Activated naive CD4-positive, alpha-beta T cell treated with anti-CD3 and anti-CD28 coated beads, Interleukin-2, amount 10 ng/mL, durations not matched to agents 7 days and 5 days (primary cell): ENCODE data around the gene CSH2.
"Not testable (repeated sequence)": the region's sequence is repeated elsewhere in the genome, so short reads cannot be mapped to it uniquely, and the experiment has no call there.

ENCODE experiments used
- CTCF ChIA-PET: fragments of 350-600 bp; sonication (Branson Sonifier 250); formaldehyde crosslinking; loops from one replicate; lab custom pipeline; 2021; ENCODE audit warnings: antibody characterized with exemption; lab: Charles Lee
- DNase-seq: peaks from one replicate; pipeline ENCODE4 v3.0.0-alpha.2; 2020
- H3K27ac Mint-ChIP-seq: one replicate; pipeline ENCODE4 v1.8.0; 2021; ENCODE audit warnings: mild to moderate bottlenecking, moderate library complexity, mixed read lengths
- H3K27me3 Mint-ChIP-seq: one replicate; pipeline ENCODE4 v1.8.0; 2021; ENCODE audit warnings: mild to moderate bottlenecking, mixed read lengths
- H3K36me3 Mint-ChIP-seq: one replicate; pipeline ENCODE4 v1.8.0; 2021; ENCODE audit warnings: mixed read lengths
- H3K4me1 Mint-ChIP-seq: one replicate; pipeline ENCODE4 v1.8.0; 2021; ENCODE audit warnings: mixed read lengths
- H3K4me3 Mint-ChIP-seq: one replicate; pipeline ENCODE4 v1.8.0; 2021; ENCODE audit warnings: mild to moderate bottlenecking, moderate library complexity, mixed read lengths
- H3K9me3 Mint-ChIP-seq: one replicate; pipeline ENCODE4 v1.8.0; 2021; ENCODE audit warnings: mixed read lengths

CSH2 gene

DNA sequence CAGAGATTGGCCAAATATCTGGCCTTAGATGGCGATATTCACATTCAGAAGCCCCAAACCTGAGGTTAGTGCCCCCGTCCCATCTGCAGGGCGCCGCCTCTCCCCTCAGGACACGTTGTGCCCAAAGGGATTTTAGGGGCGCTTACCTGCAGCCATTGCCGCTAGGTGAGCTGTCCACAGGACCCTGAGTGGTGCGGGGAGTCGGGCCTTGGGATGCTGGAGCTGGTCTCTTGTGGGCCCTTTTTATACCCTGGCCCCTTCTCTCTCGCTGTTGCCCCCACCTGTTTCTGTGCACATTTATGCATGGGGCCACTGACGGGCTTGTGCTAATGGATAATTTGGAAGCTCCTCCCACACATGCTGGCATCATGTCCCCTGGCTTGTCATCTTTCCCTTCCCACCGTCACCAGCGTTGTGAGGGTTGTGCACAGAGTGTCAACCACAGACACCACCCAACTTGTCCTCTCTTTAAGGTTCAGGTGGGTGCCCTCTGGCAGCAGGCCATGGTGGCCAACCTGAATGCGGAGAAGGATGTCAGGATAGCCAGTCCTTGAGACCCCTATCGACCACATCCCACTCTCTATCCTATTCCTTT is 37.7 kb upstream of the CSH2 start, which contains the start of gene CSHL1:
Gene CSHL1 (minus strand): TSS at position 218 of the 595 bp plus-strand sequence. CDS start 62 bp downstream, at position 156.
- Mint-ChIP-seq H3K4me3 (no peak within 1 kb of the TSS), H3K27me3 (peaks cover 65% of the 10 kb centered on the region), H3K4me1 (peaks cover 2% of the 10 kb centered on the region), H3K27ac (no peak within 1 kb of the TSS), H3K36me3 (no peaks in the 10 kb centered on the region), H3K9me3 (no peaks in the 10 kb centered on the region)
- DNase-seq: no peak
- CTCF ChIA-PET: interaction anchor here (0.7 to 4.3 kb wide), 8 partner anchors 21 to 234 kb away, joined by 3 to 40 read pairs (median 8); partner anchors contain the start of gene CD79B

DNA sequence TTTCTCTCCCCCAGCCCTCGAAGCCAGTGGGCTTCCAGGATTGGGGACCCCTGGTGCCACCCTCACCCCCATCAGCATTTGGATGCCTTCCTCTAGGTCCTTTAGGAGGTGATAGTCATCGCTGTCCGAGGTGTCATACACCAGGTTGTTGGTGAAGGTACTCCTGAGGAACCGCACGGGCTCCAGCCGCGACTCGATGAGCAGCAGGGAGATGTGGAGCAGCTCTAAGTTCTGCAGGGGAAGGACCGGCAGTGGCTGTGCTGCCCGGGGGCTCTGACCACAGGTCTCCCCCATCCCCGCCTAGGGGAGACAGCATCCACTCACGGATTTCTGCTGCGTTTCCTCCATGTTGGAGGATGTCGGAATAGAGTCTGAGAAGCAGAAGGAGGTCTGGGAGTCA is 36.6 kb upstream of the CSH2 start:
- Mint-ChIP-seq H3K27ac (no peak overlapping the region), H3K4me3 (no peak overlapping the region), H3K36me3 (no peaks in the 10 kb centered on the region), H3K9me3 (no peaks in the 10 kb centered on the region), H3K4me1 (peaks cover 2% of the 10 kb centered on the region), H3K27me3 (peaks cover 59% of the 10 kb centered on the region)
- peak; percentile 10 for DNase-seq
- CTCF ChIA-PET: interaction anchor here (0.6 to 4.3 kb wide), 8 partner anchors 8 to 223 kb away, joined by 3 to 40 read pairs (median 8); partner anchors contain the start of gene CD79B

DNA sequence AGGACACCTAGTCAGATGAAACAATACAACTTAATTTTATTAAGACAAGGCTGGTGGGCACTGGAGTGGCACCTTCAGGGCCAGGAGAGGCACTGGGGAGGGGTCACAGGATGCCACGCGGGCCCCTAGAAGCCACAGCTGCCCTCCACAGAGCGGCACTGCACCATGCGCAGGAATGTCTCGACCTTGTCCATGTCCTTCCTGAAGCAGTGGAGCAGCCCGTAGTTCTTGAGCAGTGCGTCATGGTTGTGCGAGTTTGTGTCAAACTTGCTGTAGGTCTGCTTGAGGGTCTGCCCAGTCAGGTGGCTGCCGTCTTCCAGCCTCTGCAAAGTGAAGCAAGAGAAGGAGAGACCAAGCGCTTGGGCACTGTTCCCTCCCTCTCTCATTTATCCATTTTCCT is 36.1 kb upstream of the CSH2 start:
- not testable (repeated sequence) for H3K4me3 Mint-ChIP-seq, H3K9me3 Mint-ChIP-seq, DNase-seq, H3K27ac Mint-ChIP-seq, H3K4me1 Mint-ChIP-seq, H3K36me3 Mint-ChIP-seq
- peaks cover 58% of the 10 kb centered on the region for H3K27me3 Mint-ChIP-seq
- CTCF ChIA-PET: interaction anchor here (1.7 to 4.3 kb wide), 2 partner anchors 81 to 117 kb away, joined by 8 to 40 read pairs; no protein-coding TSS in a partner anchor

DNA sequence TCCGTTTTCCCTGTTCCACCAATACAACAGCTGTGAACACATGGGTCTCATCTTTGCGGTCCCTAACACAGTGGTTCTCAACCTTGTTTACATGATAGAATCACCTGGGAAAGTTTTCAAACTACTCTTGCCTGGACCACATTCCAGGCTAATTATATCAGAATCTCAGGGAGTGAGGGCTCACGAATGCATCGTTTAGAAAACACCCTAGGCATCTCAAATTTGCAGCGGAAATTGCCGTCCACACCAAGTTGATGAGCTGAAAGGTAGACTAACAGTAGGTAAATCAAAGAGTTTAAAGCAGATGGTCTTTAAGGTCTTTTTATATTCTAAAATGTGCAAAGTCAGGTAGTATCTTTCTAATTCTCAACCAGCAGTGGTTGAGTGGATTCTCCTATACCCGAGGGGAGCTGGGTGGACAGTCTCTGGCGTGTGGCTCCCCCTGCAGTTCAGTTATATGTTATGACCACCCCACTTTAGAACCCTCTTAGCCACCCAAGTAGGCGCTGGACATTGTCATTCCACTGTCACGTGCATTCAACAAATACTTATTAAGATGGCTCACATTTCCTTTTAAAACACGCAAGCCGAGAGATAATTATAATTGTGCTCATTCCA is 33.8 kb upstream of the CSH2 start:
- H3K4me3 Mint-ChIP-seq, H3K4me1 Mint-ChIP-seq, H3K36me3 Mint-ChIP-seq, H3K9me3 Mint-ChIP-seq, DNase-seq, H3K27ac Mint-ChIP-seq: not testable (repeated sequence)
- H3K27me3 Mint-ChIP-seq: peaks cover 54% of the 10 kb centered on the region
- CTCF ChIA-PET: interaction anchor here (0.9 to 1.4 kb wide), 2 partner anchors 12 to 239 kb away, joined by 3 to 4 read pairs; partner anchors contain the start of gene GH1

DNA sequence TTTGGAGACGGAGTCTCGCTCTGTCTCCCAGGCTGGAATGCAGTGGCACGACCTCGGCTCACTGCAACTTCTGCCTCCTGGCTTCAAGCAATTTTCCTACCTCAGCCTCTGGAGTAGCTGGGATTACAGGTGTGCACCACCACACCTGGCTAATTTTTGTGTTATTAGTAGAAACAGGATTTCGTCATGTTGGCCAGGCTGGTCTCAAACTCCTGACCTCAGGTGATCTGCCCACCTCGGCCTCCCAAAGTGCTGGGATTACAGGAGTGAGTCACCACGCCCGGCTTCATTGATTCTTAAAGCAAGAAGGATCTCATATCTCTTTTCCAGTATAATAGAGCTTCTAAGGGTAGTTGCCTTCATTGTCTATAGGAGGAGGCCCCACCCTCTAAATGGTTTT is 31.3 kb upstream of the CSH2 start:
- CTCF ChIA-PET: interaction anchor here (0.6 to 4.6 kb wide), 9 partner anchors 14 to 229 kb away, joined by 3 to 22 read pairs (median 4); partner anchors contain the start of gene GH1
- not testable (repeated sequence) for DNase-seq, H3K9me3 Mint-ChIP-seq, H3K4me1 Mint-ChIP-seq, H3K27ac Mint-ChIP-seq, H3K36me3 Mint-ChIP-seq, H3K4me3 Mint-ChIP-seq
- H3K27me3 Mint-ChIP-seq: peaks cover 57% of the 10 kb centered on the region

DNA sequence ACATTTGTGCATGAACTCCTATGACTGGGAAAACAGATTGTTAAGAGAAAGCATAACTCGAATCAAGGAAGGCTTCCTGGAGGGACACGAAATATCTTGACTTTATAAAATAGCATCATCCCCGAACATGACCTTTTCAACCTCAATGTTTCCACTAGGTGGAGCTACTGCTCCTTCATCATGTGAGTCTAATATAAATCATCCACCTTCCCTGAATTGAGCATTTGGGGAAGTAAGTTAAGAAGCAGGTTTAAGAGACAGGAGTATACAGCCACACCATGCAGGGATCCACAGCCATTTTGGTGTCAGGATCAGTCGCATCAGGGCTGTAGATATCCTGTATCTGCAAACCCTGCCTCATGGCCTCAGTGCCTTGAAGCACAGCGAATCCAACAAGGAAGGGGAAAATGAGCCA is 30.3 kb upstream of the CSH2 start:
- CTCF ChIA-PET: interaction anchor here (1.0 to 4.6 kb wide), 8 partner anchors 13 to 230 kb away, joined by 3 to 22 read pairs (median 8); partner anchors contain the start of gene GH1
- H3K9me3 Mint-ChIP-seq, H3K36me3 Mint-ChIP-seq, H3K4me3 Mint-ChIP-seq, H3K4me1 Mint-ChIP-seq, H3K27ac Mint-ChIP-seq: not testable (repeated sequence)
- peak; percentile 46 for DNase-seq
- peaks cover 62% of the 10 kb centered on the region for H3K27me3 Mint-ChIP-seq

DNA sequence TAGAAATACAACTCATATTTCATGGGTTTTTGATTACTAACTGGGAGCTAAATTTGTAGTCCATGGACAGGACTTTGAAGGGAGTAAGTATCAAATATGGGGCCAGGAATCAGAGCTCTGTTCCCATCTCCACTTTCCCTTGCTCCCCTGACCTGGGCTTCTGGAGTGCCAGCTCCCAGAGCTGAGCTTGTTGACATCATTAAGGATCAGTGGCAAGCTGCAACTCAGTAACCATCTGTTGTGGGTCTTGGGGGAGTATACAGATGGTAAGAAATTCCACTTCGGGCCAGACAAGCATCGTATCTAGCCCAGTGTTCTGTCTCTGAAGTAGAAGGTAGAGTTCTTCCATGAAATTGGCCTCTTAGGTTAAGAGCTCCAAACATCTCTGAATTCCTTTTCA is 28.5 kb upstream of the CSH2 start:
- CTCF ChIA-PET: interaction anchor here (0.6 to 4.6 kb wide), 6 partner anchors 12 to 124 kb away, joined by 3 to 22 read pairs (median 4); partner anchors contain the start of gene GH1
- not testable (repeated sequence) for H3K36me3 Mint-ChIP-seq, H3K4me3 Mint-ChIP-seq, H3K27ac Mint-ChIP-seq, H3K9me3 Mint-ChIP-seq, DNase-seq, H3K4me1 Mint-ChIP-seq
- H3K27me3 Mint-ChIP-seq: peaks cover 70% of the 10 kb centered on the region

DNA sequence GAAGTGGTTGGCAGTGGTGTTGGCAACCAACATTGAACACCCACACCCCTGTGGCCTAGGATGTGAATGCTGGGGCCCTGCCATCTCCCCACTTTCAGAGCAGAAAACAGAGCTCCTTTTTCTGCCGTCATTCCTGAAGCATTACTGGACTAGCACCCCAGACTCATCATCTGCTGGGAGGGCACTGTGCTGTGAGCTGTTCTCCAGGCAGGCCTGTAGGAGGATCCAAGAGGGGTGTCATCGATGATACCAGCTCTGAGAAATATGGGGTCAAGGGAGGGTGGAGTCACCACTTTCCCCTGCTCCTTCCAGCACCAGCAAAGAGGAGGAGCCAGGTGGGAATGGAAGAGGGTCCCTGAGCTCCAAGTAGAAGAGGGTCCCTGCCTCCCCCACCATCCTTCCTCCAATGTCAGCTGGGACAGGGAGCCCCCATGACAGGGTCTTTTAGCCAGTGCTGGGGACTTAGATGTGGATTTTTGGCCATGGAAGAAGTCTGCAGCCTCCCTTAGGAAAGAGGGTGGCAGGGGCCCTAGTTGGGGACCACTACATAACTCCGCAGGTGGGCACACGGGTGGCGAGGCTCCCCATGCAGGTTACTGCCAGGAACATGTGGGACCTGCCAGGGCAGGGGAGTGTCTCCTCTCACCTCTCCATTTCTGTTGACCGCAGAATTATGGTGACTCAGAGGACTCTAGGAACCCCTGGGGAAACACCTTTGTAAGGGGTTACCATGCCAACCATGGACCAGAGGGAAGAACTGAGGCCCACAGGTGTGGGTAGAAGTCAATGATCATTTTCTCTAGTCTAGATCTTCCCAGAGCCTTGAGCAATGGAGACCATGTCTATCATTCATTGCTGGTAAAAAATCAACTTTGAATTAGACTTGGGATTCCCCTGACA is 25.7 kb upstream of the CSH2 start:
- CTCF ChIA-PET: interaction anchor here (0.6 to 1.5 kb wide), 4 partner anchors 9 to 250 kb away, joined by 3 to 4 read pairs (median 3); no protein-coding TSS in a partner anchor
- H3K4me1 Mint-ChIP-seq, H3K36me3 Mint-ChIP-seq, H3K4me3 Mint-ChIP-seq, H3K9me3 Mint-ChIP-seq, H3K27ac Mint-ChIP-seq: not testable (repeated sequence)
- H3K27me3 Mint-ChIP-seq: peaks cover 66% of the 10 kb centered on the region
- DNase-seq: peak; percentile 21

DNA sequence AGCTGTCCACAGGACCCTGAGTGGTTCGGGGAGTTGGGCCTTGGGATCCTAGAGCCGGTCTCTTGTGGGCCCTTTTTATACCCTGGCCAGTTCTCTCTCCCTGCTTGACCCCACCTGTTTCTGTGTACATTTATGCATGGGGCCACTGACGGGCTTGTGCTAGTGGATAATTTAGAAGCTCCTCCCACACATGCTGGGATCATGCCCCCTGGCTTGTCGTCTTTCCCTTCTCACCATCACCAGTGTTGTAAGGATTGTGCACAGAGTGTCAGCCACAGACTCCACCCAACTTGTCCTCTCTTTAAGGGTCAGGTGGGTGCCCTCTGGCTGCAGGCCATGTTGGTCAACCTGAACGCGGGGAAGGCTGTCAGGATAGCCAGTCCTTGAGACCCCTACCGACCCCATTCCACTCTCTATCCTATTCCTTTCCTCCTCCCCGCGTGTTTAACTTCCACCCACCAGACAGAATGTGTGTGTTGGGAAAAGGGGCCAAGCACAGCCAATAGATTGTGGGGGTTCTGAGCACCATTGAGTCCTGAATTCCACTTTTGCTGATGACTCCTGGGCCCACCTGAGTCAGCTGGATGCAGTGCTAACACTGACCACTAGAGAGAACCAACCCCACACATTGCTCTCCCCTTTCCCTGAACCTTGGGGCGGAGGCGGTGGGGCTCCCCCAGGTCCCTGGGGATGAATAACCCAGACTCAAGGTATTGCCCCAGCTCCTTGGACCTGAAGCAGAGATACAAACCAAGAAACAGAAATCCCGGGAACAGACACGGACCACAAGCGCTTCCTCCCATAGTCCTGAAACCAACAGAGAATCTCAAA is 23.3 kb upstream of the CSH2 start, which contains the start of gene CSH1:
Gene CSH1 (minus strand): TSS at position 51 of the 831 bp plus-strand sequence. CDS start 63 bp downstream, outside the sequence.
- H3K4me3 Mint-ChIP-seq, CTCF ChIA-PET, DNase-seq, H3K9me3 Mint-ChIP-seq, H3K27ac Mint-ChIP-seq, H3K36me3 Mint-ChIP-seq, H3K4me1 Mint-ChIP-seq: not testable (repeated sequence)
- peaks cover 55% of the 10 kb centered on the region for H3K27me3 Mint-ChIP-seq

DNA sequence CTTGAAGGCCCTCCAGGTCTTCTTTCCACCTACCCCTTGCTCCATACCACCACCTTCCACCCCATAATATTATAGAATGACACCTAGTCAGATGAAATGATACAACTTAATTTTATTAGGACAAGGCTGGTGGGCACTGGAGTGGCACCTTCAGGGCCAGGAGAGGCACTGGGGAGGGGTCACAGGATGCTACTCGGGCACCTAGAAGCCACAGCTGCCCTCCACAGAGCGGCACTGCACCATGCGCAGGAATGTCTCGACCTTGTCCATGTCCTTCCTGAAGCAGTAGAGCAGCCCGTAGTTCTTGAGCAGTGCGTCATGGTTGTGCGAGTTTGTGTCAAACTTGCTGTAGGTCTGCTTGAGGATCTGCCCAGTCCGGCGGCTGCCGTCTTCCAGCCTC is 21.3 kb upstream of the CSH2 start:
- H3K4me3 Mint-ChIP-seq, CTCF ChIA-PET, H3K36me3 Mint-ChIP-seq, H3K9me3 Mint-ChIP-seq, H3K4me1 Mint-ChIP-seq, DNase-seq, H3K27ac Mint-ChIP-seq: not testable (repeated sequence)
- peaks cover 48% of the 10 kb centered on the region for H3K27me3 Mint-ChIP-seq

DNA sequence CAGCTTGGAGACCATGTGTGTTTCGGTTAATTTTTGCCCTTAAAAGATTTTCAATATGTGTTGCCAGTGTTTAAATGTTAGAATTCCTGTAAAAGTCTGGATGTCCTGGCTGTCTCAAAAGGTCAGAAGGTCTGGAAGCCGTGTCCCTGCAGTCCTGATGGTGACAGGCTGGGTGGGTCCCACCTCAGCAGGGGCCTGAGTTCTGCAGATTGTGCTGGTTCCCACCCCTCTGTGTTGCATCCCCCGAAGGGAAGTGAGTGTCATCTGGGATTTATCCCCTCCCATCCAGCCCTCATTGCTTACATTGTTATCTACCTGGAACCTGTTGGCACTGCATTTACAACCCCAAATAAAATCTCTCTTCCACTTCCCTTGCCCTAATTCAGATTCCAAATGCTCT is 20.5 kb upstream of the CSH2 start:
- H3K27ac Mint-ChIP-seq, DNase-seq, H3K9me3 Mint-ChIP-seq, CTCF ChIA-PET, H3K4me3 Mint-ChIP-seq, H3K36me3 Mint-ChIP-seq, H3K4me1 Mint-ChIP-seq: not testable (repeated sequence)
- peaks cover 46% of the 10 kb centered on the region for H3K27me3 Mint-ChIP-seq

DNA sequence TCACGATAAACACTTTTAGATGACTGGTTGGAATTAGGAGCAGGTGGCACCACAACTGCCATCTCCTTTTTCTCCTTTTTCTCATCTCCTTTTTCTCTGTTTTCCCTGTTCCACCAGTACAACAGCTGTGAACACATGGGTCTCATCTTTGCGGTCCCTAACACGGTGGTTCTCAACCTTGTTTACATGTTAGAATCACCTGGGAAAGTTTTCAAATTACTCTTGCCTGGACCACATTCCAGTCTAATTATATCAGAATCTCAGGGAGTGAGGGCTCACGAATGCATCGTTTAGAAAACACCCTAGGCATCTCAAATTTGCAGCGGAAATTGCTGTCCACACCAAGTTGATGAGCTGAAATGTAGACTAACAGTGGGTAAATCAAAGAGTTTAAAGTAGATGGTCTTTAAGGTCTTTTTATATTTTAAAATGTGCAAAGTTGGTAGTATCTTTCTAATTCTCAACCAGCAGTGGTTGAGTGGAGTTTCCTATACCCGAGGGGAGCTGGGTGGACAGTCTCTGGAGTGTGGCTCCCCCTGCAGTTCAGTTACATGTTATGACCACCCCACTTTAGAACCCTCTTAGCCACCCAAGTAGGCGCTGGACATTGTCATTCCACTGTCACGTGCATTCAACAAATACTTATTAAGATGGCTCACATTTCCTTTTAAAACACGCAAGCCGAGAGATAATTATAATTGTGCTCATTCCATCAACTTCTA is 19.0 kb upstream of the CSH2 start:
- not testable (repeated sequence) for DNase-seq, H3K4me1 Mint-ChIP-seq, H3K9me3 Mint-ChIP-seq, H3K4me3 Mint-ChIP-seq, H3K36me3 Mint-ChIP-seq, H3K27ac Mint-ChIP-seq
- H3K27me3 Mint-ChIP-seq: peaks cover 43% of the 10 kb centered on the region
- CTCF ChIA-PET: interaction anchor here (1.1 kb wide), 2 partner anchors 26 to 241 kb away, joined by 3 to 4 read pairs; no protein-coding TSS in a partner anchor
